Liver (tissue), 9 donors: ENCODE measurements around the gene BARHL1. TPM values are rescaled to one million over a fixed set of nuclear protein-coding genes. Genes with fewer than 3 reads are reported as not detected.

ENCODE experiments used
- DNase-seq: peaks from one replicate; pipeline ENCODE4 v3.0.0-alpha.2; 2017; ENCODE audit warnings: low spot score
- H3K27ac ChIP-seq, 2 donors: one replicate each; pipeline ENCODE4 v1.7.0; 2013; ENCODE audit warnings: inconsistent platforms in 2 of 2, low read length in 2 of 2, control low read depth in 1 of 2, low read depth in 1 of 2, mild to moderate bottlenecking in 1 of 2
- H3K27me3 ChIP-seq, 4 donors: one replicate each; pipeline versions ENCODE4 v1.6.1 to v1.7.0; 2013; ENCODE audit warnings: low read length in 3 of 4, inconsistent platforms in 1 of 4, mild to moderate bottlenecking in 1 of 4, moderate library complexity in 1 of 4; ENCODE audit not compliant: control insufficient read depth in 4 of 4, insufficient read depth in 4 of 4
- H3K36me3 ChIP-seq, 4 donors: one replicate each; pipeline versions ENCODE4 v1.6.1 to v1.7.0; 2013; ENCODE audit warnings: low read length in 3 of 4, mild to moderate bottlenecking in 3 of 4, low read depth in 1 of 4, moderate library complexity in 1 of 4; ENCODE audit not compliant: control insufficient read depth in 4 of 4, insufficient read depth in 3 of 4
- H3K4me1 ChIP-seq, 4 donors: one replicate each; pipeline versions ENCODE4 v1.6.1 to v1.7.0; 2013; ENCODE audit warnings: low read length in 3 of 4, mild to moderate bottlenecking in 3 of 4, moderate library complexity in 1 of 4; ENCODE audit not compliant: control insufficient read depth in 4 of 4, insufficient read depth in 4 of 4
- H3K4me3 ChIP-seq, 3 donors: one replicate each; pipeline versions ENCODE4 v1.6.1 to v1.7.0; 2013; ENCODE audit warnings: low read length in 3 of 3, control low read depth in 1 of 3, low read depth in 1 of 3, mild to moderate bottlenecking in 1 of 3
- H3K9ac ChIP-seq, 2 donors: one replicate each; pipeline ENCODE4 v1.7.0; 2013; ENCODE audit warnings: low read length in 2 of 2, mild to moderate bottlenecking in 2 of 2, moderate library complexity in 2 of 2, control low read depth in 1 of 2, low read depth in 1 of 2
- H3K9me3 ChIP-seq, 4 donors: one replicate each; pipeline versions ENCODE4 v1.6.1 to v1.7.0; 2013; ENCODE audit warnings: low read length in 3 of 4; ENCODE audit not compliant: control insufficient read depth in 4 of 4
- FOXA1 ChIP-seq: IDR thresholded peaks from 2 replicates; pipeline ENCODE4 v1.6.1; 2016; ENCODE audit warnings: antibody characterized with exemption
- FOXA2 ChIP-seq: IDR thresholded peaks from 2 replicates; pipeline ENCODE4 v1.6.1; 2016; ENCODE audit warnings: antibody characterized with exemption
- GABPA ChIP-seq, 2 donors: IDR thresholded peaks in 1 of 2; conservative IDR thresholded peaks in 1 of 2; 2 replicates each; pipeline ENCODE4 v1.6.1; 2016; ENCODE audit warnings: antibody characterized with exemption in 2 of 2, mild to moderate bottlenecking in 1 of 2, moderate library complexity in 1 of 2
- HNF4A ChIP-seq, 2 donors: conservative IDR thresholded peaks; 2 replicates each; pipeline ENCODE4 v1.6.1; 2016; ENCODE audit warnings: antibody characterized with exemption in 2 of 2, mild to moderate bottlenecking in 2 of 2
- HNF4G ChIP-seq: IDR thresholded peaks from 2 replicates; pipeline ENCODE4 v1.6.1; 2016; ENCODE audit warnings: antibody characterized with exemption
- JUND ChIP-seq, 2 donors: IDR thresholded peaks; 2 replicates each; pipeline ENCODE4 v1.6.1; 2016; ENCODE audit warnings: antibody characterized with exemption in 2 of 2
- NR2F2 ChIP-seq: IDR thresholded peaks from 2 replicates; pipeline ENCODE4 v1.6.1; 2016; ENCODE audit warnings: antibody characterized with exemption
- RAD21 ChIP-seq, 2 donors: IDR thresholded peaks; 2 replicates each; pipeline ENCODE4 v1.6.1; 2016; ENCODE audit warnings: antibody characterized with exemption in 2 of 2, mild to moderate bottlenecking in 2 of 2
- RXRA ChIP-seq, 2 donors: IDR thresholded peaks; 2 replicates each; pipeline ENCODE4 v1.6.1; 2017 to 2018; ENCODE audit warnings: antibody characterized with exemption in 2 of 2, mild to moderate bottlenecking in 1 of 2
- SP1 ChIP-seq: IDR thresholded peaks from 2 replicates; pipeline ENCODE4 v1.6.1; 2018; ENCODE audit warnings: antibody characterized with exemption, mild to moderate bottlenecking
- TAF1 ChIP-seq: conservative IDR thresholded peaks from 2 replicates; pipeline ENCODE4 v1.6.1; 2016; ENCODE audit warnings: antibody characterized with exemption, mild to moderate bottlenecking
- YY1 ChIP-seq: IDR thresholded peaks from 2 replicates; pipeline ENCODE4 v1.6.1; 2016; ENCODE audit warnings: antibody characterized with exemption, mild to moderate bottlenecking
- WGBS: extraction: QIAGEN DNeasy Blood & Tissue Kit; methylation state at CpG from one replicate; pipeline ENCODE4 v1.1.7; 2013; 5-methylcytosine and 5-hydroxymethylcytosine counted together
- polyA plus RNA-seq, 2 donors: library from polyadenylated mRNA; stranded (reverse) in 1 of 2; unstranded in 1 of 2; fragments of 200-250 nt in 1 of 2; fragments of >200 nt in 1 of 2; fragmentation: Nextera tagmentation in 1 of 2; extraction: Ambion mirVana in 1 of 2; gene quantifications; one replicate each; pipeline versions ENCODE4 v1.2.1 to v1.2.3, GENCODE V29; 2013 to 2015
- total RNA-seq, 2 donors: library from RNA; depleted of rRNA; stranded (reverse); fragments of >200 nt; gene quantifications; one replicate each; pipeline ENCODE4 v1.2.3, GENCODE V29; 2014
- TF ChIP-seq, protein P1 (sequence below): IDR thresholded peaks from 2 replicates; pipeline ENCODE4 v1.6.1; 2016; ENCODE audit warnings: antibody characterized with exemption
- TF ChIP-seq, protein P2 (sequence below): IDR thresholded peaks from 2 replicates; pipeline ENCODE4 v1.6.1; 2016; ENCODE audit warnings: antibody characterized with exemption, mild to moderate bottlenecking
- TF ChIP-seq, protein P3 (sequence below): IDR thresholded peaks from 2 replicates; pipeline ENCODE4 v1.6.1; 2016; ENCODE audit warnings: antibody characterized with exemption
- donor health status: healthy.
- donor health status: healthy.
- donor health status: healthy.
- donor health status: healthy.
- donor health status: healthy.

BARHL1 gene
- total and polyA plus RNA-seq, 4 donors: not detected

DNA sequence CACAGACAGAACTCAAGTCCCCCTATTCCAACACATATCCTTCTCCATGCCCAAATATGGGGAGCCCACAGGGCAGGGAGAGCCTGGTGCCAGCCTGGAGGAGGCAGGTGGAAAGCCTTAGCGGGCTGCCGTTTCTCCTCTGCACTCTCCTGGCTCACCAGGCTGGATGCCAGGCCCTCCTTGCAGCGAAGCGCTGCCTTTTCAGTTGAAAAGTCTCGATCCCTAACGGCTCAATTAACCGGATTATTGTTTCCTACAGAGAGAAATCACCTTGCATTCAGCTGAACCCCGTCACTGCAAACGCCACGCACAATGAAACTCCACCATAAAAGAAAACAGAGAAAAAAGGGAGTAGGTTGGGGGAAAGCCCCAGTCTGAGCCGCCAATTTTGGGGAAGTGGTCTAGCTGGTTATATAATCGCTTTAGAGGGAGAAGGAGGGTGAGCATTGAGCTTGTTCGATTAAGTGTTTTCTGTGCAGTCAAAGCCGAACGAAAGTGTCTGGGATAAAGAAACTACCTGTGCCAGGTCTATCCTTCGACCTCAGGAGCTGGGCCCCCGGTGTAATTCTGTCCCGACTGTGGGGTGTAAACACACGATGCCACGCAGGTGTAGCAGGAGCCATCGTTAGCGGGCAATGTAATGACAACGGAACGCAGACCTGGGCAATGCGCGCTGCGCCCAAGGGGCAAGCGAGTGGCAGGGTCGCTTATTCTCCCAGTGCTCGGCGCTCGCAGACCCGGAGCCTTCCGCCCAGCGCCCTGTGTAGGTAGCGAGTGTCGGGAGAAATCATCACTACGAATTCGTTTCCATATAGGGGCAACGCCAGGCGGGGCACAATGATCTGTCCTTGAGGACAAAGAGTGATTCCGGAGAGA, 3.8 kb downstream of the BARHL1 start:
- H3K4me3 ChIP-seq: no peak overlapping the region

DNA sequence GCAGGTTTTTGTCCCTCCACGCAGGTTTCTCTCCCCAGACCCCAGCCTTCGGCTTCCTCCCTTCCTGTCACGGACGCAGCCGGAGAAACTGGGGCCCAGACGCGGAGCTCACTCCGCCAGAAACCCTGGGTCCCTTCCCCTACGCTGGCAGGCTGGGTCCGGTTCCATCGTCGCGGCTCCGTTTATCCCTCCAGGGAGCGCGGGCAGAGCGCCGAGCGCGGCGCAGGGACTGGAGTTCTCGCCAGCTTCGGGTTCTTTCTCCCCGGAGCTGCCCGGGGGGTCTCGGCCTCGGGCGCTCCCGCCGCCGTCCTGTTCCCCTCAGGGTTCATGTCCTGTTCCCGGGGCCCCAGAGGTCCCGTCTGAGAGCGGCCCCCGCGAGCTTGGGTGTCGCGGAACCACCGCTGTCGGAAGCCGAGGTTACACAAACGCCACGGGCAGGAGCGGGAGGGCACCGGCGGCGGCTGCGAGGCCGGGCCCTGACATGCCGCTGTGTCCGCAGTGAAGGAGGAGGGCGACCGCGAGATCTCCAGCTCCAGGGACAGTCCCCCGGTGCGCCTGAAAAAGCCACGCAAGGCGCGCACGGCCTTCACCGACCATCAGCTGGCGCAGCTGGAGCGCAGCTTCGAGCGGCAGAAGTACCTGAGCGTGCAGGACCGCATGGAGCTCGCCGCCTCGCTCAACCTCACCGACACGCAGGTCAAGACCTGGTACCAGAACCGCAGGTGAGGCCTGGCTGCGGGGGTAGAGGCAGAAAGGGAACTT, 4.6 kb downstream of the BARHL1 start:
- H3K27me3 ChIP-seq: peaks cover 9 to 50% (median 23%) of the 10 kb centered on the region in 4 donors
- peaks cover 0 to 8% (median 2%) of the 10 kb centered on the region in 4 donors for H3K4me1 ChIP-seq
- H3K9me3 ChIP-seq: no peaks in the 10 kb centered on the region
- H3K4me3 ChIP-seq: no peak overlapping the region
- H3K27ac ChIP-seq: no peak overlapping the region
- TF ChIP-seq JUND (IDR thresholded peaks at IDR 0.05) (no peak), RXRA (IDR thresholded peaks at IDR 0.05) (no peak), HNF4G (no peak), GABPA (IDR thresholded peaks at IDR 0.05 in 1 of 2, conservative IDR thresholded peaks at IDR 0.05 in 1 of 2) (no peak), NR2F2 (no peak), TAF1 (no peak), FOXA2 (no peak), SP1 (no peak), RAD21 (IDR thresholded peaks at IDR 0.05) (no peak)
- TF ChIP-seq, protein P1, sequence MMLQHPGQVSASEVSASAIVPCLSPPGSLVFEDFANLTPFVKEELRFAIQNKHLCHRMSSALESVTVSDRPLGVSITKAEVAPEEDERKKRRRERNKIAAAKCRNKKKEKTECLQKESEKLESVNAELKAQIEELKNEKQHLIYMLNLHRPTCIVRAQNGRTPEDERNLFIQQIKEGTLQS: no peak
- TF ChIP-seq, protein P2, sequence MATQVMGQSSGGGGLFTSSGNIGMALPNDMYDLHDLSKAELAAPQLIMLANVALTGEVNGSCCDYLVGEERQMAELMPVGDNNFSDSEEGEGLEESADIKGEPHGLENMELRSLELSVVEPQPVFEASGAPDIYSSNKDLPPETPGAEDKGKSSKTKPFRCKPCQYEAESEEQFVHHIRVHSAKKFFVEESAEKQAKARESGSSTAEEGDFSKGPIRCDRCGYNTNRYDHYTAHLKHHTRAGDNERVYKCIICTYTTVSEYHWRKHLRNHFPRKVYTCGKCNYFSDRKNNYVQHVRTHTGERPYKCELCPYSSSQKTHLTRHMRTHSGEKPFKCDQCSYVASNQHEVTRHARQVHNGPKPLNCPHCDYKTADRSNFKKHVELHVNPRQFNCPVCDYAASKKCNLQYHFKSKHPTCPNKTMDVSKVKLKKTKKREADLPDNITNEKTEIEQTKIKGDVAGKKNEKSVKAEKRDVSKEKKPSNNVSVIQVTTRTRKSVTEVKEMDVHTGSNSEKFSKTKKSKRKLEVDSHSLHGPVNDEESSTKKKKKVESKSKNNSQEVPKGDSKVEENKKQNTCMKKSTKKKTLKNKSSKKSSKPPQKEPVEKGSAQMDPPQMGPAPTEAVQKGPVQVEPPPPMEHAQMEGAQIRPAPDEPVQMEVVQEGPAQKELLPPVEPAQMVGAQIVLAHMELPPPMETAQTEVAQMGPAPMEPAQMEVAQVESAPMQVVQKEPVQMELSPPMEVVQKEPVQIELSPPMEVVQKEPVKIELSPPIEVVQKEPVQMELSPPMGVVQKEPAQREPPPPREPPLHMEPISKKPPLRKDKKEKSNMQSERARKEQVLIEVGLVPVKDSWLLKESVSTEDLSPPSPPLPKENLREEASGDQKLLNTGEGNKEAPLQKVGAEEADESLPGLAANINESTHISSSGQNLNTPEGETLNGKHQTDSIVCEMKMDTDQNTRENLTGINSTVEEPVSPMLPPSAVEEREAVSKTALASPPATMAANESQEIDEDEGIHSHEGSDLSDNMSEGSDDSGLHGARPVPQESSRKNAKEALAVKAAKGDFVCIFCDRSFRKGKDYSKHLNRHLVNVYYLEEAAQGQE: no peak
- H3K36me3 ChIP-seq: no peaks in the 10 kb centered on the region
- H3K9ac ChIP-seq: no peak overlapping the region
- WGBS: 4% methylated on average over 74 of the region's 74 CpGs
- no peak for DNase-seq

More for the DNA sequence above, 3.8 kb downstream of the BARHL1 start:
- Histone ChIP-seq H3K9ac (no peak overlapping the region), H3K36me3 (no peaks in the 10 kb centered on the region), H3K27ac (no peak overlapping the region), H3K9me3 (no peaks in the 10 kb centered on the region), H3K27me3 (peaks cover 9 to 49% (median 26%) of the 10 kb centered on the region in 4 donors), H3K4me1 (peaks cover 0 to 13% (median 6%) of the 10 kb centered on the region in 4 donors)
- no peak for TF ChIP-seq YY1
- no peak for TF ChIP-seq HNF4G
- TF ChIP-seq, protein P3, sequence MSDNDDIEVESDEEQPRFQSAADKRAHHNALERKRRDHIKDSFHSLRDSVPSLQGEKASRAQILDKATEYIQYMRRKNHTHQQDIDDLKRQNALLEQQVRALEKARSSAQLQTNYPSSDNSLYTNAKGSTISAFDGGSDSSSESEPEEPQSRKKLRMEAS: no peak
- TF ChIP-seq FOXA1: no peak
- TF ChIP-seq HNF4A (conservative IDR thresholded peaks at IDR 0.05): no peak
- no peak for TF ChIP-seq RAD21 (IDR thresholded peaks at IDR 0.05)
- no peak for TF ChIP-seq RXRA (IDR thresholded peaks at IDR 0.05)
- no peak for TF ChIP-seq GABPA (IDR thresholded peaks at IDR 0.05 in 1 of 2, conservative IDR thresholded peaks at IDR 0.05 in 1 of 2)
- DNase-seq: no peak
- 8% methylated on average over 42 of the region's 42 CpGs for WGBS
